ENCODE data around the gene PCSK5.

The PCSK5 gene

DNA sequence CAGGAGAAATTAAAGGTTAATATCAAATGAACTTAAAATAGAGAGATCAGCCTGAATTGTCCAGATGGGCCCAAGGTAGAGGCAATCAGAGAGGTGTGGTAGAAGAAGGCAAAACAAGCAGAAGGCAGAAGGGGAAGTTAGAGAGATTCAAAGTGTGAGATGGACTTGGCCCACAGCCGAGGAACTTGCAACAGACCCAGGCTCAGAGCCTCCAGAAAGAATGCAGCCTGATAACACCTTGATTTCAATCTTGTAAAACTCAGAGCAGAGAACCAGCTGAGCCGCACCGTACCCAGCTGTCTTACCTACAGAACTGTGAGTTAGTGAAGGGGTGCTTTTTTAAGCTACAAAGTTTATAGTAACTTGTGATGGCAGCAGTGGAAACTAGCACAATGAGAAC lies 312.9 kb downstream of the PCSK5 start:
- DNase-seq: no peak

- DNase-seq: no peak
These were observed 316.3 kb downstream of the PCSK5 start for GRCh38 chr9:76206821-76207220.

GRCh38 chr9:76213751-76214150 lies 323.3 kb downstream of the PCSK5 start:
- no peak for DNase-seq

- DNase-seq: peak; percentile 70
These were observed 324.6 kb downstream of the PCSK5 start for GRCh38 chr9:76215066-76215465.

DNA sequence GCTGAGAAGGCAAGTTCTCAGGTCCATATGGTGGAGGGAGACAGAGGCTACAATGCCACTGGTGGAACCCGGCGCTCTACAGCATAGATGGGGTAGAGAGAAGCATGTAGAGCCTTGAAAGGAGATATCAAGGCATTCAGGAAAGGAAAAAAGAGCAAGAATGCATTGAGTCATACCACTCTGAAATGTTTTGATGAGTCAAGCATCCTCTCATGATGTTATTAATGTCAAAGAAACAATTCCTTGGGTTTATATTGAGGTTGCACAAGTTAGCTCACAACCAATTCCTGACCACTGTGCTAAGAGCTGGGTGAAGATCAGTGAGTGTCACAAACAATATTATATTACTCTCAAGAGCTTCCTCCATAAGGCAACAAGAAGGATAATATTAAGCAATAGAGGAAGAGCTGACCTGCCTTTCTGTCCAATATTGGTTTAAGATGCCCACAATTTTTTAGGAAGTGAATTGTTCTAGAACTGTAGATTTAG lies 325.7 kb downstream of the PCSK5 start:
- peak; percentile 92 for DNase-seq

GRCh38 chr9:76218117-76218885 lies 327.8 kb downstream of the PCSK5 start:
- DNase-seq: no peak

- DNase-seq: no peak
These were observed 328.5 kb downstream of the PCSK5 start for GRCh38 chr9:76218886-76219445.

GRCh38 chr9:76219560-76220151 lies 329.2 kb downstream of the PCSK5 start:
- no peak for DNase-seq

- DNase-seq: no peak
These were observed 330.9 kb downstream of the PCSK5 start for GRCh38 chr9:76221423-76221822.

DNA sequence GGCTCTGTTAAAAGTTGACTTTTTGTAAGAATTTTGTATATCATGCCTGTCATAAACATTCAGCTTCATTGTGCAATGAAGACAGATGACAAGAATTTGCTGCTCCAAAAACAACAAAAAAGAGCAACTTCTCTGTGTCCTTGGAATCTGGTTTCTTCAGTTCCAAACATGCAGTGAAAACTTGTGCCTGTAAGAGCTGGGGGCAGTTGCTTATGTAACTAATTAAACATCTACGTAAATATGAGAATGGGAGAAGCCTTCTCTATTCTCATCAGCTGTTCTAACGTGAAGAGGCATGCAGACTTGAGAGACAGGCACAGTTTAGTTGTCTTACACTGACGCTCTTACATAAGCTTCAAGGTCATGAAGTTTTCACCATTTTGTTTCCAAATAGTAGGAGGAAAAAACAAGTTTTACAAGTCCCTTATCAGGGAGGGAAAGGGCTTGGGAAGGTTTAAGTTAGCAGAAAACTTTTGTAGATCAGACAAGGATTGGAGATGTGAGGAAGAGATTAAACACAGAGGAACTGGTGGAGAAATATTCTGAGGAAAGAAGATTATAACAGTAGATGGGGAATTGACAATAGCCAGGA lies 333.4 kb downstream of the PCSK5 start:
- DNase-seq: no peak

DNA sequence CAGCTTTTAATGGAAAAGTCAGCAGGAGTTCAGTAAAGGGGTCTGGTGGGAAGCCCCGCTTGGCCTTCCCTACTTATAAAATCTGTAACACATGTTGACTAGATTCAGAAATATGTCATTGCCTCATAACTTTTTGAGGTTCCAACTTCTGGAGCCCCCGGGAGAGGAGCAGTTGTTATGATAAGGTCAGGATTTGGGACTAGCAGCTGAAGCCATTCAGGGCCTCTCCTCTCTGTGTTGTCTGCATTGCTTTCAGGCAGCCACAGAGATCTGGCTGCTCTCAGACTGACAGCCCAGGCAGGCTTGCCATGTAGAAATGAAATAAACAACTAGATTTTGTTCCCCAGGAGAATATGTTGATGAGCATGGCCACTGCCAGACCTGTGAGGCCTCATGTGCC lies 336.7 kb downstream of the PCSK5 start:
- DNase-seq: no peak

DNA sequence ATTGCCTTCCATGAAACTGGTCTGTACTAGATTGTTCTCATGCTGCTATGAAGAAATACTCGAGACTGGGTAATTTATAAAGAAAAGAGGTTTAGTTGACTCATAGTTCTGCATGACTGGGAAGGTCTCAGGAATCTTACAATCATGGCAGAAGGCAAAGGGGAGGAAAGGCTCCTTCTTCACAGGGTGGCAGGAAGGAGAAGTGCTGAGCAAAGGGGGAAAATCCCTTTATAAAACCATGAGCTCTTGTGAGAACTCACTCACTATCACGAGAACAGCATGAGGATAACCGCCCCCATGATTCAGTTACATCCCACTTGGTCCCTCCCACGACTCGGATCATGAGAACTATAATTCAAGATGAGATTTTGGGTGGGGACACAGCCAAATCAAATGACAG lies 340.5 kb downstream of the PCSK5 start:
- no peak for DNase-seq

- DNase-seq: no peak
These were observed 342.5 kb downstream of the PCSK5 start for GRCh38 chr9:76232861-76233489.

DNA sequence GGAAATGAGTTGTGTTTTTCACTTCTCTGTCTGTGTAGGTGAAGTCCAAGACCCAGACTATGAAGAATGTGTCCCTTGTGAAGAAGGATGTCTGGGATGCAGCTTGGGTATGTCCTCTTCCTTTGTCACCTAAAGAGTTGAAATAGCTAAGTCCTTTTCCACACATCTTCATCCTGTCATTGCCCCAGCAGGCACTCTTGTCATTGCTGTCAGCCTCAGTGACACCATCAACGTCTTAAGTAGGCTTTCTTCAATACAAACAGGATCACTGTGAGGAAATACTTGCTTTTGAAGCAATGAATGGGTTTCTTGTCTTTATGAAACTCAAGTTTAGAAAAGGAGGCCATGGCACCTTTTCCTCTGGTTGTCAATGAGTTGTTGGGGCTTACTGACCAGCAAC lies 350.1 kb downstream of the PCSK5 start:
- no peak for DNase-seq

DNA sequence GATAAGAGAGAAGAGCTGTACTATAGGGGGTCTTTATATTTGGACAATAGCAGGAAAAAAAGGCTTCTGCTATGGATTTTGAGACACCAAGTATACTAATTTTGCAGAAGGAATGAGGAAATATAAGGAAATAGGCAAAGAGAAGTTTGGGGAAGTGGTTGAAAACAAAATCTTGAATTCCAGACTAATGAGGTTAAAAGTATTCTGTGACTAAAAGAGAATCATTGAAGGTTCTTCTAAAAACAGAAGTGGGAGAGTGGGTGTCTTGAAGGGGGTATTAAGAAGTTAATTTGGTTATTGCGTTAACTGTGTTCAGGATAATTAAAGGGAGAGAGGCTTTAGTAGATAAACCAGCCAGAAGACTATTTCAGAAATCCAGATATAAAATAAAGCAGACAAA lies 355.0 kb downstream of the PCSK5 start:
- no peak for DNase-seq

- DNase-seq: no peak
These were observed 356.2 kb downstream of the PCSK5 start for GRCh38 chr9:76246680-76247079.

GRCh38 chr9:76247426-76247825 lies 357.0 kb downstream of the PCSK5 start:
- DNase-seq: no peak

DNA sequence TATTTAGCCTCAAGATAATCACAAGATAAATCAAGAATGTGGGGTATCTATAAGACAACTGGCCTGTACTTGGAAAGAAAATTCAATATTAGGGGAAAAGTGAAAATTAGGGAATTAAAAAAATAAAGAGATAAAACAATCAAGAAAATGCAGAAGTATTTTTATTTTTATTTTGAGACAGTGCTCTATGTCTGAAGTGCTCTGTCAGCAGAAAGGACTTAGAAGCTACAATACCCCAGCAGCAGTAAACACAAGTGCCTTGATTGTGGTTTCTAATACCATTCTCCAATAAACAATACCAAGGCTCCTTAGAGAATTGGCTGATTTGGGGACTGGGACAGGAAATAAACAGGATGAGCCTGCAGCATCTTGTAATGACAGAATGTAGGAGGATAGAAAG lies 358.8 kb downstream of the PCSK5 start:
- no peak for DNase-seq

DNA sequence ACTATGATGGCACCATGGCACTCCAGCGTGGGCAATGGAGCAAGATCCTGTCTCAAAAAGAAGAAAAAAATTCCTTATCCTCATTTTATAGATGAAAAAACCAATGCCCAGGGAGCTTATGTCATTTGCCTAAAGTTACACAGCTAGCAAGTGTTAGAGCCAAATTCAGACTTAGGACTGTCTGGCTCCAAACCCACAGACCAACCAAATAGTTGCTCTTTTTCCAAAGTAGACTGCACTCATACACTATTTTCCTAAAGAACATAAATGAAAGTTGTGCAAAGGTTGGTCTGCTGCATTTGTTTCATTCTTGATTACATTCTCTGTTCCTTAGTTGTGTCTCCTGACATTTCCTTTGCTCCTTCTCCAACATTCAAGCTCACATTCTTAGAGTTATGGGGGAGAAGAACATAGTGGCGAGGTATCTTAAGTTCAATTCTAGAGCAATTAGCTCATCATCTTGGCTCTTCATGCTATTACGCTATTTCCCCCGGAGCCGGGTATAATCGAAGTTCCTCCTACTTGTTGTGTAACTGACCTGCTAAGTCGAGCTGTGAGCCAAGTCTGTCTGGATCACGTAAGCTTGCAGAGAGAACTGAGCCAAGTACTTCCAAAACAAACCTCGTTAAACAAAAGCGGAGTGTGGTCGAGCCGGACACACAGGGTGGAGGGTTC lies 365.4 kb downstream of the PCSK5 start:
- DNase-seq: peak; percentile 50

- no peak for DNase-seq
These were observed 366.8 kb downstream of the PCSK5 start for GRCh38 chr9:76257311-76257710.

DNA sequence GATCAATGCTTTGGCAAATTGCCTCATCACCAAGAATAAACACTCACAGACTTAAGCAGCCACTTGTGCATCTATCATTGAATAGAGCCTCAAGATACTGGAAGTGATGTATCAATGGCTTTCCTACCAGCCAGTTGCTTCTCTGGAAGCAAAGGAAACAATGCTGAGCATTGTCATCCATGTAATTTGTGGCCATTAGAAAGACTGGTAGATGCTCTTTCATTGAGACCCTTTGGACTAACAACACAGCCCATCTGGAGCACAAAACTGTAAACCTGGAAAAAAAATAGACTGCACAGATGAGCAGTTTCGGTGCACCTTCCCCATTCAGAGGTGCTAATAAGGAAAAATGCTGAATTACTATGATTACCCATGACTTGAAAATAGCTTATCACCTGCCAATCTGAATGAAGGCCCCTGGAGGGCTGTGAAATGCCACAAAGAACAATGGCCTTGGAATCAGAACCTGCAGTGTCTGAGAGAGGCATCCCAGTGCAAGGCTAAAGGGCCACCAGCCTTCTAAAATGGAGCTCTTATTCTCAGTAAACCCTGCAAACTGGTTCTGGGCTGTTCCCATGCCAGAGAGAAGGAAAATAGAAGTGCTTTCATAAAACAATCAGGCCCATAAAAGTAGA lies 376.3 kb downstream of the PCSK5 start:
- no peak for DNase-seq

- DNase-seq: no peak
These were observed 376.8 kb downstream of the PCSK5 start for GRCh38 chr9:76267284-76267652.

Data from HCEC 1CT (cell line).